GM18870 (cell line): ENCODE data around the gene KRT17.
"Not testable (repeated sequence)": the region's sequence is repeated elsewhere in the genome, so short reads cannot be mapped to it uniquely, and the experiment has no call there.

Experiments
- ATAC-seq: cut with Tn5 transposase; IDR thresholded peaks from one replicate; pipeline ENCODE4 v1.9.1; 2021; ENCODE audit warnings: moderate library complexity; ENCODE audit not compliant: unreplicated experiment

The KRT17 gene

DNA sequence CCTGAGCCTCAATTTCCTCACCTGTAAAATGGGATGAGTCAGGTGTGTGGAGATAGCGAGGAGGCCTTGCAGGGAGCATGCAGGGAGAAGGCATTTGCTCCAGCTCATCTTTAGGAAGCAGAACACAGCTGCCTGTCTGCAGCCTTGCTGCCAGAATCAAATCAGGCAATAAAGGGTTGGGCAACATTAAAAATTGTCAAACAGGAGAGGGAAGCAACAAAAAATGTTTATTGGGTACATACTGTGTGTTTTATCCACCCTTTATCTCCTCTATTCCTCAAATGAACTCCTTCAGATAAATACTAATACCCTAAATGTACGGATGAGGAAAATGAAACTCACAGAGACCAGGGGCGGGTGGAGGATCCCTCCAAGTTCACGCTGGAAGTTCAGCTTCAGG is 24.1 kb downstream of the KRT17 start:
- no peak for ATAC-seq

DNA sequence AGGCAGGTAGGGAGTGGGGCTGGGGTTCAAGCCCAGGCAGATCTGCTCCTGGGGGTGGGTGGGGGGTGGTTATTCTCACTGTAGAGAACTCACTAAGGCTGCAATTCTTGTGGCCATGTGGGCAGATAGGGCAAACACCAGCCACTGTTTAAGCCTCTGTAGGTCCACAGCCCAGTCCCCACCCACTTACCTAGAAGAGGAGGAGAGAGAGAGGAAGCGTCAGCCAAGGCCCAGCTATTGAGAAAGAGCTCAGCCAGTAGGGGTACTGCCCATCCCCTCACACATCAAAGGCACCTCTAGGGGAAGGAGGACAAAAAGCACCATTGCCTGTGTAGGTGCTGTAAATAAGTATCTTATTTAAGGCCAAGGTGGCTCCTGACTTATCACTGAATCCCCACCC is 24.7 kb downstream of the KRT17 start:
- ATAC-seq: no peak

DNA sequence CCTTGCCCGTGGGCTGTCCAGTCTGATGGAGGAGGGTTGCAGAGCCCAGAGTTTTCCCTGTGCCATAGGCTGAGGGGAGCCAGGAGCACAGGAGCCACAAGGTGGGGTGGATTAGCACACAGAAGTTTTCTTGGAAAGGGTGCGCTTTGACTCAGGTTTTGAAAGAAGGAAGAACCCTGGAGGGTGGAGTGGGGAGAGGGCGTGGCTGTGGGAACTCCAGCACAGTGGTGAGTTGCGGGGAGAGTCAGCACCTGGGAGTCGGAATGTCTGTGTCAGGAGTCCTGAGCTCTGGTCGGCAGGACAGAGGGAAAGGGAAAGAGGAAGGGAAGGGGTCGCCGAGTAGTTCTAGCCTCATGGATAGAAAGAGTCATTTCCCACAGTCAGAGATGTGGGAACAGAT is 28.8 kb downstream of the KRT17 start:
- no peak for ATAC-seq

DNA sequence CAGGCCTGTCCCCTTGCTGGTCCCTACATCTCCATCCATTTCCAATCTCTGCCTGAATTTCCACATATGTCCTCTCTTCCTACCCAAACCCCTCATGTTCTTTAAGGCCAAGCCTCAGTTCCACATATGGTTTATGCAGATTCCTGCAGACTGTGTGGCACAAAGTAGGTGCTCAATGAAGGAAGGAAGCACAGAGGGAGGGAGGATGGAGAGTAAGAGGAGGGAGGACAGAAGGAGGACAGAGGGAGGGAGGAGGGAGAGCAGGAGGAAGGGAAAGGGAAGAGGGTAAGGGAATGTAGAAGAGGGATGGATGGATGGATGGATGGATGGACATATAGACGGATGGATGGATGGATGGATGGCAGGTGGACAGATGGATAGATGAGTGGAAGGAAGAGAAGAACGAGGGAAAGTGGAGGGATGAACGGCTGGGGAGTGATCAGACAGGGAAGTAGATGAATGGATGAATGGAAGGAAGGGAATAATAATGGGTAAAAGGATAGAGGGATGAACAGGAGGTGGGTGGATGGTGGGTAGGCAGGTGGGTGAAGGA is 29.9 kb downstream of the KRT17 start:
- ATAC-seq: no peak

DNA sequence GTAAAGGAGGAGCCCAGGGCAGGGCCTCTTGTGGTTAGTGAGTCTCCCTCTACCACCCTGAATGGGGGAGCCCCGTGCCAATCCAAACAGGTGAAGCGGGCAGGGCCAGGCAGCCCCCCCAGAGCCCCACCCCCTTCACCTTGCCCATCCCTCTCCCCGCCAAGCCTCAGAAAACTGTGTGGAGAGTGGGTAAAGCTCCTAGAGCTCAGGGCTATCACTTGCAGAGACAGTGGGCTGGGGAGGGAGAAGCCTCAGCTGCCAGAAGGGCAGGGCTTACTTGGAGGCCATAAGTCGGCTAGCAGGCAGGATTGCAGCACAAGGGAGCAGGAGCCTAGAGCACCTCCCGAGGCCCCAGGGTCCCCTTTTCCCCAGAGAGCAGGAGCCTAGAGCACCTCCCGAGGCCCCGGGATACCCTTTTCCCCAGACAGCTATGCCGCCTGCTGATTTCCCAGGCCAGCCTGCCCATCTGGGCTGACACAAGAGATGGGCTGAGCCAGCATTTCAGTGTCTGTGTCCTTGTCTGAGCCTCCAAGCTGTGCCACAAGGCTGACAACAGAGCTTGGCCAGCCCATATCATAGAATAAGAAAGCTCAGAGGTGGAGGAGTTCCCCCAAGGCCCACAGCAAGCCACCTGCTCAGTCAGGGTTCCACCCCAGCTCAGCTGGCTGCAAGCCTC is 30.9 kb downstream of the KRT17 start:
- no peak for ATAC-seq

DNA sequence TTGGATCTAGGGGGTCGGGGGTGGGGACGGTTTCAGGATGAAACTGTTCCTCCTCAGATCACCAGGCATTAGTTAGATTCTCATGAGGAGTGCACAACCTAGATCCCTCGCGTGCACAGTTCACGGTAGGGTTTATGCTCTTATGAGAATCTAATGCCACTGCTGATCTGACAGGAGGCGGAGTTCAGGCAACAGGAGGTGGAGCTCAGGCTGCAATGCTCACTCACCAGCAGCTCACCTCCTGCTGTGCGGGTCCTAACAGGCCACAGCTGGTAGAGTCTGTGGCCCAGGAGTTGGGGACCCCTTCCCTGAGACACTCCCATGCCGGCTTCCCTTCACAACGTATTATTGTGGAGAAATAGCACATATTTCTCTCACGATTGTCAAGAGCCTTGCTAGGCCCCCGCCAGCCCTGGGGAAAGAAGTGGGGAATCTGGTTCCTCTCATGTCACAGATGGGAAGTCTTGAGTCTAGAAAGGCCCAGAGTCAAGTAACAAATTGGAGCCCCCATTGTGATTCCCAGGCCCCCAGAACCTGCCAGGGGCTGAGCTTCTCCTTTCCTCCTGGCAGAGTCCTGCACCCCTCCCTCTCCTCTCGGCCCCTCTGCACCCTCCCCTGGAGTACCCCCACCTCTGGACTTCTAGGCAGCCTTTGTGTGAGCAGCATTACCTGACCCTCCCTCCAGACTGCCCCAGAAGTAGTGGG is 31.6 kb downstream of the KRT17 start:
- ATAC-seq: no peak

DNA sequence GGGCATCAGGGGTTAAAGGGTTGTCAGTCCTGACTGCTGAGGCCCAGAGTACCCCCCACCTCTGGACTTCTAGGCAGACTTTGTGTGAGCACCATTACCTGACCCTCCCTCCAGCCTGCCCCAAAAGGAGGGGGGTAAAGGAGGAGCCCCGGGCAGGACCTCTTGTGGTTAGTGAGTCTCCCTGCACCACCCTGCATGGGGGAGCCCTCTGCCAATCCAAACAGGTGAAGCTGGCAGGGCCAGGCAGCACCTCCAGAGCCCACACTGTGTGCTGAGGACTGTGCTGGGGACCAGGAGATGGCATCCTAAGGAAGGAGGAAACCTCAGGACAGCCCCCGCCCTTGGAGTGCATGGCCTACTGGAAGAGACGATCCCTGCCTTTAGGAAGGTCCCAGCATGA is 35.1 kb downstream of the KRT17 start:
- ATAC-seq: no peak

DNA sequence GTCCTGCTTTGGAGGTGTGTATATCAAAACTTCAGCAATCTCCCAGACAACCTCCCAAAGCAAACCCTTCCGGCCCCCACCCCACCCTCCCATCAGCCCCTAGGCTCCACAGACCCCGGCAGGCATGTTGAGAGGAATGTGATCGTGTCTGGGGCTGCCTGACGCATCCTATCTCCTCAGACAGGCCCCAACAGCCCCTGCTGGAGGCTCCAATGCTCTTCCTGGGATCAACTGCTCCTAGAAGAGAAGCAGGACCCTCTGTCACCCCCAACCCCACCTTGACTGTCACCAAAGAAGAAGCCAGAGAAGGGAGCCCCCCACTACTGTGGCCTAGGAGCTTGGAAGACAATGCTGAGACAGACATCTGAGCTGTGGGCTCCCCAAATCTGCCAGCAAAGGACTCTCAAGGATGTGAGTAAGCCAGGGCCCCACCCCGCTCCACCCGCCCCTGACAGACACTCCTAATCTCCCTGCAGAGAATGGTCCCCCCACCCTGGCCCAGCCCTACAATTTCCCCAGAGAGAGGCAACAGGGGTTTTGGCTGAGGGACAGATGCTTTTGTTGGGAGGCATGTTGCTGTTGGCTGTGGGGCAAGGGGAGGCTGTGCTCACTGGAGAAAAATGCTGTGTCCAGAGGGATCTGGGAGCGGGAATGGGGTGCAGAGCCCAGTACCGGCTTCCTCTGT is 36.1 kb downstream of the KRT17 start:
- no peak for ATAC-seq

DNA sequence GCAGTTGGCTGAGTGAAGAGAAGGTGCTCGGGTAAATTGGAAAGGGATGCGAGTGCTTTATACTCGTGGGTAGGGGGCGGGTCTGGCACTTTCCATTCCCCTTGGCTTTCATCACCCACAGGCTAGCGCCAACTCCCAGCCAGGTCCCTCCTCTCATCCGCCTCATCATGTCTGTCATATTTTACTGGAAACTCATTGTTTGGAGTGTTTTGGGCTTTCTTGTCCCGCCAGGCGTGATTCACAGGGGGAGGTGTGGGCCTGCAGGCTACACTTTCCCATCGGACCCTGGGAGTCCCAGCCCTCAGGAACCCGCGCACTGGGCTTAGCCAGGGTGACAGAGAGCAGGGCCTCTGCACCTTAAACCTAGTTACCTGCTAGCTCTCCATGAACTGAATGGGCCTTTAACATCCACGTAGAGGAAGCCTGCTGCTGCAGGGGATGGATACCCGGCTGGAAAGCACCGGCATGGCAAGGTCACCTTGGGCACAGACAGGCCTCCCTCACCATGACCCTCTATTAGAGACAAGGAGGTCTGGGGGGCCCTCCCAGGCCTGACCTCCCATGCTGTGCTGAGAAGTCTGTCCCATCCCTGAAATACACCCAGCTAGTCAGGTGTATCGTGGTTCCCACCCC is 37.4 kb downstream of the KRT17 start, which contains the start of gene KRT14:
KRT14 (minus strand) TSS at position 33 of the 633 bp plus-strand sequence. CDS start 61 bp downstream, outside the sequence.
- ATAC-seq: no peak

DNA sequence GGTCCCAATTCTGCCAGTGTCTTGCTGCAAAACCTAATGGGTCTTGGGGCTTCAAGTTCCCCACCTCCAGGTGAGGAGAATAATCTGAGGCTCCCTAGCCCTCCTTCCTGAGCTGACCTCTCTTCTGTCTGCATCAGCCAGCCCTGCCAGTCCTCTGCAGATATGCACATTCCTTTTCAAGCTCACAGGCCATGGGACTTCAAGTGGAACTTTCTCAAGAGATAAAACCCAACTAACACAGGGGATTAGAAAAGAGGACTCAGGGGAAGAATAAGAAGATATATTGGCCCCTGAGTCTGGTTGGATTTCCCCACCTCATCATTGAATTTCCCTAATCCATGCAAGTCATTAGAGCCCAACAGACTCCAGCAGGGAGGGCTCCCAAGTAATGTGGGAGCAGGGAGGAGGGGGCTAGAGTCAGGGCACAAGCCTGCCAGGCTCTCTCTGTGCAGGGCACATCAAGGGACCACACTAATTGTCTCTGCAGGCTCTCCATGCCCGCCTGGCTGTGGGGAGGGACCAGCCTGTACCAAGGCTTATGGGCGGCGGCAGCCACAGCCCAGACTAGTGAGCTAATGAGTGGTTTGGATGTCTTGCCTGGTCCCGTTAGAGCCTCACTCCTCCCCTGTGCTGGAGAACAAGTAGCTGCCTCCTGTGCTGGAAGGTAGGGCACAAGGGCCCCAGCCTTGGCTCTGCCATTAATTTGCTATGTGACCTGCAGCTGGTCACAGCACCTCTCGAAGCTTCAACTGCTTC is 38.9 kb downstream of the KRT17 start:
- no peak for ATAC-seq

DNA sequence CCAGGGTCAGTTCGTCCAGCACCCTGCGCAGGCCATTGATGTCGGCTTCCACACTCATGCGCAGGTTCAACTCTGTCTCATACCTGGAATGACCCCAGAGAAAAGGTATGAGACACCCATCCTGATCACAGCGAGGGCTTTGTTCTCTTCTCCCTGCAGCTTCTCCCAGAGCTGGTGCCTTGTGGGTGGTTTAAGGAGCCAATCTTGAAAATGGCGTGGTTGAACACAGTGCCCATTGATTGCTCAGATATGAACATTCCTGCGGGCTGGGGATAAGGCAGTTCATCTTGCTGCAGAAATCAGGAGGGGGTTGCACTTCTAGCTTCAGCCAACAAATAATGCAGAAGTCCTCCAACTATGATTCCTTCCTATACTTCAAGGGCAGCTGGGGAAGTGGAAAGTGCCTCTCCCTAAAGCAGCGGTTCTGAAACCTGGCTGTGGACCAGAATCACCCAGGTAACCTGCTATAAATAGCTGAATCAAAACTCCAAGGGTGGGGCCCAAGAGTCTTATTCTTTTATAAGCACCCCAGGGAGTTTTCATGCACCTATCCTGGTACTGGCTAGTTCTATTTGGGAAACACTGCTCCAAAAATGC is 39.9 kb downstream of the KRT17 start:
- ATAC-seq: not testable (repeated sequence)

DNA sequence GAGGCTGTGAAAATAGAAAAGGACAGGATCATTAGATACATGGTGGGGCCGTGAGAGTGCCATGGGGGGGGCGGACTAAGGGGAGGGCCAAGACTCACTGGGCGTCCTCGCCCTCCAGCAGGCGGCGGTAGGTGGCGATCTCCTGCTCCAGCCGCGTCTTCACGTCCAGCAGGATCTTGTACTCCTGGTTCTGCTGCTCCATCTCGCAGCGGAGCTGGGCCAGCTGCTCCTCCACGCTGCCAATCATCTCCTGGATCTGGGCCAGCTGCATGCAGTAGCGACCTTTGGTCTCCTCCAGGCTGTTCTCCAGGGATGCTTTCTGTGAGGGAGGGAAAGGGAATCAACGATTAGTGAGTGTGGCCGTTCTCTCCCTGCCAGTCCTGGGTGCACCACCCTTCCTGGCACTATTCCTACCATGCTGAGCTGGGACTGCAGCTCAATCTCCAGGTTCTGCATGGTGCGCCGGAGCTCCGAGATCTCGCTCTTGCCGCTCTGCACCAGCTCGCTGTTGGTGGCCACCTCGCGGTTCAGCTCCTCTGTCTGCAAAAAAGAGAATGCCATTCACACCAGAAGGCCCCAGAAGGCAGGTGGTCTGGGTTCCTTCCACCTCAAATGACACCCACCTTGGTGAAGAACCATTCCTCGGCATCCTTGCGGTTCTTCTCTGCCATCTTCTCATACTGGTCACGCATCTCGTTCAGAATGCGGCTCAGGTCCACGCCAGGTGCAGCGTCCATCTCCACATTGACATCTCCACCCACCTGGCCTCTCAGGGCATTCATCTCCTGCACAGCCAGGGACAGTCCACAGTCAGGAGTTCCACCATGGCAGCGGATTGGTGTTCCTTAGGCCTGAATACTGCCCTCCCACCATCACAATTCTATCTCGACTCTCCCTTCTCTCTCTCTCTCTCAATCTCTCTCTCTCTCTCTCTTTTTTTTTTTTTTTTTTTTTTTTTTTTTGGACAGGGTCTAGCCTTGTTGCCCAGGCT is 40.9 kb downstream of the KRT17 start:
- ATAC-seq: no peak

DNA sequence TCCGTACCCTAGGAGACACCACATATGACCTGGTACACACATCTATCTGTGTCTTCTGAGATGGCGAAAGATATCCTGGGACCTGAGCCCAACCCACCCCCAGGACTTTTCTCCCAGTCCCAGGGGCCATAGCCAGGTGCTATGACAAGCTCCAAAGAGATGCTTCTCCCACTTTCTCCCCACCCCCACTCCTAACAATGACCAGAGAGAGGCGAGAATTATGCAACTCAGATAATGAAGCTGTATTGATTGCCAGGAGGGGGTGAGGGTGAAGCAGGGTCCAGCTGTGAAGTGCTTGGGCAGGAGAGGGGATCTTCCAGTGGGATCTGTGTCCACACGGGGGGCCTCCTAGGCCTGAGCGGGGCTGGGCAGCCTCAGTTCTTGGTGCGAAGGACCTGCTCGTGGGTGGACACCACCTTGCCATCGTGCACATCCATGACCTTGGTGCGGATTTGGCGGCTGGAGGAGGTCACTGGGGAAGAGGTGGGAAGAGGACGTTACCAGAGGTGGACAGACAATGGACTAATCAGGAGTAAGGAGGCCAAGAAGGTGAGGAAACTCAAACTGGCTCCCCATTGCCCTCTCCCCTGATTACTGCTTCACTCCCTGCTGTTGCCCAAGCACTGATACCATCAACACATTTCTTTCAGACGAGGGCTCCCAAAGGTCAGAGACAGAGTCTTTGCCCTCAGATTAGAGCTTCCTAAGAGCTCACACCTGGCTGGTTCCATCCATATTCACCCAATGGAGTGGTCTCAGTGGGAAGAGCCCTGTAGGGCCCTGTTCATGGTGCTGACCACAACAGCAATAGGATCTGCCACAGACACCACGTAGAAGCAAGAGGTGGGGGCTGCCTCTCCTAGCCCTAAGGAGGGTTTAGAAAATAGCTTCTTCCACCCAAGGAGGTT is 42.1 kb downstream of the KRT17 start:
- ATAC-seq: not testable (repeated sequence)

DNA sequence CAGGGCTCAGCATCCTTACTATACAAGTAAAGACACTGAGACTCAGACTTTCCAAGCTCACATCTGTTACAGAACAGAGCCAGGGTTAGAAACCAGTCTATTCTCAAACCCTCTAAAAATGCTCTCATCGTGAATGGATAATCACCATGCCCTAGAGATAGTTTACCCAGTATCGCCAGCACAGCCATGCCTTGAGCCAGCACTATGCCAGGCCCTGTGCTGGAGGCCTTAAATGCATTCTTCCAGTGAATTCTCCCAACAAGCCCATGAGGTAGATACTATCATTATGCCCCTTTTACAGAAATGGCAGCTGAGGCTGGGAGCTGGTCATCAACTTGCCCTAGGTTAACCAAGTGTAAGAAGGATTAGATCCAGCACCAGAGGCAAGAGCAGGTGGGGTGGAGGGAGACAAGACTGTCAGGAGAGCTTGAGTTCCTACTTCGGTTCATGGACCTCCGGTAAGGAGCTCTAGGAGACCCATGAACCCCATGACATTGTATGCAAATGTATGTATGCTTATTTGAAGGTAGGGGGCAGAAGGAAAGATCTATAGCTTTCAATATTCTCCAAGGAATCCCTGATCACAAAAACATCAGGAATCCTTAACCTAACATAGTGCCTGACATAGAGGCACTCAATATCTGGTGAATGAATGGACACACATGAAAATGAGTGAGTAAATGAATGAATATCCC is 42.9 kb downstream of the KRT17 start:
- no peak for ATAC-seq

DNA sequence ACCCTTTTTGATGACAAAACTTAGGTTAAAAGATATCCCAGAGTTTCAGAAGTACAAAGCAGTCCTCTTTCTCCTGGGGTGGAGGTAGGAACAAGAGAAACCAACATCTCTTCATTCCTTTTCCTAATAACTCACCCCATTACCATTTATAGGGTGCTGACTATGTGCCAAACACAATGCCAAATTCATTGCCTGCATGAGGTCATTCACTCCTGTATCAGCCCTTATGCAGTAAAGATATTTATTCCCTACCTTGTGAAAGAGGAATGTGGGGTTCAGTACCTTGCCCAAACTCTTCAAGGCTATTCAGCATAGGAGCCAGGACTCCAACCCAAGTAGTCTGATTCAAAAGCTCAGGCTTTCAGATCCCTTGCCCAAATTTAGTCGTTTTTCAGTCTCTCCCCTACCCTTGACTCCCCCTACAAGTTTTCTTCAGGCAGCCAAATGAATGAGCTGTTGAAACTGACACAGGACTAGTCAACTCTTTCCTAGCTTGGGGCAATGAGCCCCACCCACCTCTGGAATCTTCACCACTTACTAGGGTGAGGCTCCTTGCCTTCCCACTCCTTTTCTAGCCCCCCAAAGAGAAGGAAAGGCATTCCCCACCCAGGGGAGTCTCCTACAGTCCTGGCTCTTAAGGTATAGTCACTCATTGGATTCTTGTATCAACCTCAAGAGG is 43.5 kb downstream of the KRT17 start:
- ATAC-seq: no peak

DNA sequence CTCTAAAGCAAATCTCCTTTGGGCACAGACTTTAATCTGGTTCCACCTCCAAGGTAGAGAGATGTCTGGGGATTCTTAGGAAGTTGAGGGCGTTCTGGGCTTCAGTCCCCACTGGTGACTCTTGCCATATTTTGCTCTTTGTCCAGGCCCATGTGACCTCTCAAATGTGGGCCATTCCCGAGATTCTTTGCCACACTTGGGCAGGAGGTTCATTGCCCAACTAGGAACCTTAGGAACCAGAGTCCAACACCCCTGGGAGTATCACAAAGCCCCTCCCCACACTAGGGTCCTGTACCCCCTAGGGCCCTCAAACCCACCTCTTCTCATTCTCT is 44.2 kb downstream of the KRT17 start:
- no peak for ATAC-seq
